D721Med (cell line): ENCODE measurements around the gene DYNC1H1.

Experiments used
- DNase-seq: peaks from one replicate; pipeline ENCODE4 v3.0.0; 2011; ENCODE audit warnings: low spot score; ENCODE audit not compliant: insufficient read length
- FAIRE-seq: peaks from 2 replicates; lab custom pipeline; 2011; peaks lifted over from hg19 to GRCh38; lab: Jason Lieb, UNC
- TF ChIP-seq, protein P1 (sequence below): IDR thresholded peaks from 2 replicates; pipeline ENCODE4 v1.5.1; 2012; ENCODE audit warnings: mild to moderate bottlenecking, control low read depth; ENCODE audit not compliant: insufficient read depth; ENCODE audit errors: missing control alignments

The DYNC1H1 gene

DNA sequence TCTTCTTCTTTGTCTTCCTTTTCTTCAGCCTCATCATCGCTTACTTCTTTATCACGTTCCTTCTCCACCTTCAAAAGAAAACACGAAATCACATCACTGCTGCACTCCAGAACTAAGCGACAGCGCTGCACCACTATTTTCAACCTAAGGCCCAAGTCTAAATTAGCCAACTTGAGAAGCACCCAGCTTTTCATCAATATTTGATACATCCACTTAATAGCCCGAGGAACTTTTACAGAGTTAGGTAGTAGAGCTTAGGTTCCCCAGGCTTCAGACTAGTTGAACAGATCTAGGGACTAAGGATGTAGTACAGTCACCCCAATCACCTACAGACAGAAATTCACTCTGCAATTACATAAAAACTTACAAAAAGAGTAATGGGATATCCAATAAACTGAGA is 120.6 kb downstream of the DYNC1H1 start:
- DNase-seq = no peak
- FAIRE-seq = no peak
- TF ChIP-seq, protein P1, sequence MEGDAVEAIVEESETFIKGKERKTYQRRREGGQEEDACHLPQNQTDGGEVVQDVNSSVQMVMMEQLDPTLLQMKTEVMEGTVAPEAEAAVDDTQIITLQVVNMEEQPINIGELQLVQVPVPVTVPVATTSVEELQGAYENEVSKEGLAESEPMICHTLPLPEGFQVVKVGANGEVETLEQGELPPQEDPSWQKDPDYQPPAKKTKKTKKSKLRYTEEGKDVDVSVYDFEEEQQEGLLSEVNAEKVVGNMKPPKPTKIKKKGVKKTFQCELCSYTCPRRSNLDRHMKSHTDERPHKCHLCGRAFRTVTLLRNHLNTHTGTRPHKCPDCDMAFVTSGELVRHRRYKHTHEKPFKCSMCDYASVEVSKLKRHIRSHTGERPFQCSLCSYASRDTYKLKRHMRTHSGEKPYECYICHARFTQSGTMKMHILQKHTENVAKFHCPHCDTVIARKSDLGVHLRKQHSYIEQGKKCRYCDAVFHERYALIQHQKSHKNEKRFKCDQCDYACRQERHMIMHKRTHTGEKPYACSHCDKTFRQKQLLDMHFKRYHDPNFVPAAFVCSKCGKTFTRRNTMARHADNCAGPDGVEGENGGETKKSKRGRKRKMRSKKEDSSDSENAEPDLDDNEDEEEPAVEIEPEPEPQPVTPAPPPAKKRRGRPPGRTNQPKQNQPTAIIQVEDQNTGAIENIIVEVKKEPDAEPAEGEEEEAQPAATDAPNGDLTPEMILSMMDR = no peak

DNA sequence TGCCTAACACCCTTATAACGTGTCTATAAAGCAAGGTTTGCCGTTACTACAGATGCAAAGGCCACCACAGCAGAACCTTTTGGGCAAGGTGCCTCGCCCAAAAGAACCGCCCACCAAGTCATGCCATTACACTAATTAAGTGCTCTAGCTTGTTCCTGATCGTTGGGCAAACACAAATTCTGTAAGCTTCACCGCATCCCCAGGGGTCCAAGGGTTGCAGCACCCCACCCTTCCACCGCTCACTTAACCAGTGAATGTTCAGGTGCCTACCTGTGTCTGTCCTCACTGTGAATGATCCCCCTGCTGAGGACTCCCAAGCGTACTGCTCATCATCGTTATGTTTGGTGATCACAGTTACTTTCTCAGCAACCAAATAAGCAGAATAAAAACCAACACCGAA is 121.1 kb downstream of the DYNC1H1 start:
- TF ChIP-seq, protein P1 = no peak
- FAIRE-seq (no peak), DNase-seq (no peak)

DNA sequence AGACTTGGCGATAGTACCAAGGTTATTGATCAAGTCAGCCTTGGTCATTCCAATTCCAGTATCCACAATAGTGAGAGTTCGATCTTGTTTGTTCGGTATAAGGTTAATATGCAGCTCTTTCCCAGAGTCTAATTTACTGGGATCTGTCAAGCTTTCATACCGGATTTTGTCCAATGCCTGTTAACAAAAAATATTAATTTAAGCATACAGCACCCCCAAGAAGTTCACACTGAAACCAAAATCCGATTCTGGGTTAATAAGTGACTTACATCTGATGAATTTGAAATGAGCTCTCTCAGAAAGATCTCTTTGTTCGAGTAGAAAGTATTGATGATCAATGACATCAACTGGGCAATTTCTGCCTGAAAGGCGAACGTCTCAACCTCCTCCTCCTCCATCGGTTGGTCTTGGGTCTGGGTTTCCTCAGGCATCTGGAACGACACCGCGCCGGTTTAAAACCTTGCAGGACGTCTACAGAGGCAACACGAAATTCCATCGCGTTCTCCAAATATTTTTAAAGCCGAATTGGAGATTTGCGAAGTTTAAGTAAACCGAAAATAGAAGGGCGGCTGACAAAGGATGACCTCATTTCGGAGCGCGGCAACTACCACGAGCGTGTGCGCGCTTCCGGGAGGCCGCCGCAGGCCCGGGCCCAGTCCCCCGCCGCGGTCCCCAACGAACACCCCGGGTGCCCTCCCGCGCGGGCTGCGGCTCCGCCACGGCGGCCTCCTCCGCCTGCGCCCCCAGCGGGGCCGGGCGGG is 121.8 kb downstream of the DYNC1H1 start:
- no peak for FAIRE-seq
- TF ChIP-seq, protein P1 = no peak
- no peak for DNase-seq

DNA sequence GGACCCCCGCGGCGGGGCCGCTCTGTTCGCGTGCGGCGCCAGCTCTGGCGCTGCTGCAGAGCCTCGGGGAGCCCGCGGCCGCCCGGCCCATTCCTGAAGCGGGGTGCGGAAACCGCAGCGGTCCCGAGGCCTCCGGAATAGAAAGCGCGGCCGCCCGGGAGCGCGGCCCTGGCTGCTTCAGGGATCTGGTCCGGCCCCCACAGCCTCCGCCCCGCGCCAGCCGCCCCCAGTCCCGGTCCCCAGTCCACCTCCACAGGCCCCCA is 122.3 kb downstream of the DYNC1H1 start:
- DNase-seq = no peak
- TF ChIP-seq, protein P1 = no peak
- no peak for FAIRE-seq

DNA sequence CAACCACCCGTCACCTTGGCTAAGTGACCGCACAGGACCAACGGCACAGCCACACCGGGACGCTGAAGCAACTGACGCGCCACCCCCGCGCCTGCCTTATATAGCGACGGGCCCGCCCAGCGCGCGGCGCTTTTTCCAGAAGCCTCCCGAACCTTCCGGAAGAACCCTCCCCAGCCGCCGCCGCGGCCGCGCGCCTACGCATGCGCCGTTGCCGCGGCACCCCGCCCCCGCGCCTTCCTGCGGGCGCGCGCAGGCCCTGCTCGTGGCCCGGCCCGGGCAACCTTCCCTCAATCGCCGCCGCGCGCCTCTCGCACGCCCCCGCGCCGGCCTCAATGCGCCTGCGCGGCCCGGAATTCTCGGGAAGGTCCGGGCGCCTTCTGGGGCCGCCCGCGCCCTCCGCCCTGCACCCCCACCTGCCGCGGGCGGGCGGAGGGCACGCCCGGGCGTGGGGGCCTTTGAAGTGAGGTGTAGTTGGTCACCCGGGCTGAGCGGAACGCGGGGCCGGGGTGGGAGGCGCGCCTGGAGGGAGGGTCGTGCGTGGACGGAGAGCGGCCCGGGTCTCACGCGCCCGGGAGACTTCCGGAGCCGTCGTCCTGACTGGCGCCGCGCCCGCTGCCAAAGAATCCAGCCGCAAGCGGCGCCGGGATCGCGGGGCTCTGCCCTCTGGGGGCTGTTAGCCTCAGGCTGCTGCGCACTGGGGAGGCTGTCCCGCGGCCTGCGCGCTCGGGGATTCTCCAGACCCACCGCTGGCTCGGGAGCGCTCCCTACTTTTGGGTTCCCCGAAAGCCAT is 122.8 kb downstream of the DYNC1H1 start, which contains the start of gene HSP90AA1:
Gene HSP90AA1, minus strand, starts transcription at position 73 of the 790 bp plus-strand sequence. CDS start 666 bp downstream, outside the sequence.
- DNase-seq (peak; percentile 85), FAIRE-seq (no peak)
- TF ChIP-seq, protein P1 = no peak

DNA sequence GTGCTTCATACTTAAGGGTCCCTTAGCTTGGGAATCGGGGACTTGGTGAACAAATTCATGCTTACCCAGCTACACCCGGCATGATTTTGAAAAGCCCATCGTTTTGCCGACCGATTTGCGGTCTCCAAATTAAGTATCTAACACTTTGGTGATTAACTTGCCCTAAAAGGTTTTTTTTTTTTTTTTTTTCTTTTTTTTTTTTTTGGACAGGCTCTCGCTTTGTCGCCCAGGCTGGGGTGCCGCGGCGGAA is 123.3 kb downstream of the DYNC1H1 start:
- FAIRE-seq (no peak), DNase-seq (no peak)
- TF ChIP-seq, protein P1 = no peak
